GM19324 (cell line): Measurements from ENCODE around the gene DNAJB2.
"Not testable (repeated sequence)": the region's sequence is repeated elsewhere in the genome, so short reads cannot be mapped to it uniquely, and the experiment has no call there.

Experiments
- ATAC-seq: cut with Tn5 transposase; IDR thresholded peaks from one replicate; pipeline ENCODE4 v1.9.1; 2021; ENCODE audit warnings: mild to moderate bottlenecking, moderate library complexity; ENCODE audit not compliant: unreplicated experiment, low FRiP score

DNAJB2 gene

DNA sequence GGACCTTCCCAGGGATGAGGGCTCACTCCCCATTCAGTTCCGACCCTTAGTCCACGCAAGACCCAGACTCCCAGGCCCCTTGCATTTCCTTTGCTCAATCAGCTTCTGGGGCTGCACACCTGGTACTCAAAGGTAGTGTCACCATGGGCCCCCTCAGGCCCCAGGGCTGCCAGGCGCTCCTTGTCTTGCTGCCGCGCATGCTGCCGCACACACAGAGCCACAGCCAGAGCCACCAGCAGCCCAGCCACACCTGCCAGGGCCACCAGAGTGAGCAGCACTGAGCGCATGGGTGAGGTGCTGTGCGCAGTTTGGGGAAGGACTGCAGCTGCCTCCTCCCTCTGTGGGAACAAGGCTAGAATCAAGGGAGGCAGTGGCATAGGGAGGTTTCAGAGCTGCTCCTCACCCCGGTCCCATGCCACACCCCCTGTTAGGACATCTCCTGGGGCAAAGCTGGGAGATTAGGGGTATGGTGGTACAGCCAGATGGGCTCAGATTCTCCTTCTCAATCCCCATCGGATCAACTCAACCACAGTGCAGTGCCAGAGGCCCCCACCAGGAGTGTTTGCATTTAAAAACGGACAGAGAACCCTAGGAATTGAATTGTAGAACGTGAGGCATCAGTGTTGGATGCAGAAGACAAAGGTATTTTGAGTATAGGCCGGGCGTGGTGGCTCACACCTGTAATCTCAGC lies 18.7 kb downstream of the DNAJB2 start:
- ATAC-seq, result no peak

DNA sequence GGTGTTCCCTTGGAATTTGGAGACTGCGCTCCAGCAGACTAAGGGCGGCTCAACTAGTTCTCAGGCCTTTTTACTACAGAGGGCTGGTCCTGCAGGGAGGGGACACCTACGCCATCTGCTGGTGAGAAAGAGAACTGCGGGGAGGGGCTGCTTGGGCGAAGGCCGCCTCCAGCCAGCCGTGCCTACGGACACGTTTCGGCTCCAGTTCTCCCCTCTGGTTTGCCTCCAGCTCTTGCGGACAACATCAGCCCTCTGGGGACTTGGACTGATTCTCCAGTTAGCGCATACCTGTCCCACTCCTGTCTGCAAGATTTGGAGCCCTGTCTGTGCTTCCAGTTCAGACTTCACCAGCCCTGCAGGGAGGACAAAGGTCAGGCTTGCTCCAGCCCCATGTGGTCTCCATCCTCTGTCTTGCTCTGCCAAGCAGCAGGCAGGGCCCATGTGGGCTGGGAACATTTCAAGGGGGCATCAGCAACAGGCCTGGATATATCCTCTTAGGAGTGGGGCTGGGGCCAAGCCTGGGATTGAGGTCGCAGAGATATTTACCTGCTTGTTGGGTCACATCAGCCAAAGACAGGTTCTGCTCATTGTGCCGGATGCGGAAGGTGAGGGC lies 19.7 kb downstream of the DNAJB2 start:
- no peak for ATAC-seq

DNA sequence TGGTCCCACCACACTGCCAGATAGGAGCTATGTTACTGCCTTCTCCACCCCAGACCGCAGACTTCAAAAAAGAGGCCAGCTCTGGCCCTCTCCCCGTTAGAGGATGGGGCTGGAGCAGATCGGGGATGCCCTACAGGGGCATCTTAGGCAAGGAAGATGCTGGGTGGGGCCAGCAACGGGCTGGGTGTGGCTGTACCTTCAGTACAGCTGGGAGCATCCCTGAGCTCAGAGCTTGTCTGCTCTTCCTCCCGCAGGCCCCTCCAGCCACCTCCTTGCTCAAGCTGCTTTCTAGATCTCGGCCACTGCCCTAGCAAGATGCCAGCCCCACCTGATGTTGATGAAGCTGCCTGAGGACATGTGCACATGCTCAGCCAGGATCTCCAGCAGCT lies 20.2 kb downstream of the DNAJB2 start:
- no peak for ATAC-seq

DNA sequence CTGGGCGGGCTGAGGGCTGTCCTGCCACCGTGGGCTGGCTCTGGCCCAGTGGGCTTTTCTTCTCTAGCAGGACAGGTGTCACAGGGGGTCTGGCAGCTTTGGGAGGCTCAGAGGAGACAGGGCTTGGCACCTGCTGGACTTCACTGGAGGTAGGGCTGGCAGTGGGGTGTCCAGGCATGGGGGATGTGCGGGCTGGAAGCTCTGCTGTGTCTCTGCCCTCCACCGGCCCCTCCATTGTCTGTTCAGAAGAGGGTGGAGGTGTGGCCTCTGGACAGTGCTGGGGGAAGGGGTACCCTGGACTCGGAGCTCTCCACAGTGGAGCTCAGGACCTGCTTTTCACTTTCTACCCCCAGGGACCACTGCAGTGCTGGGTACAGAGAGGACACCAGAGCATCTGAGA lies 20.9 kb downstream of the DNAJB2 start:
- ATAC-seq, result no peak

DNA sequence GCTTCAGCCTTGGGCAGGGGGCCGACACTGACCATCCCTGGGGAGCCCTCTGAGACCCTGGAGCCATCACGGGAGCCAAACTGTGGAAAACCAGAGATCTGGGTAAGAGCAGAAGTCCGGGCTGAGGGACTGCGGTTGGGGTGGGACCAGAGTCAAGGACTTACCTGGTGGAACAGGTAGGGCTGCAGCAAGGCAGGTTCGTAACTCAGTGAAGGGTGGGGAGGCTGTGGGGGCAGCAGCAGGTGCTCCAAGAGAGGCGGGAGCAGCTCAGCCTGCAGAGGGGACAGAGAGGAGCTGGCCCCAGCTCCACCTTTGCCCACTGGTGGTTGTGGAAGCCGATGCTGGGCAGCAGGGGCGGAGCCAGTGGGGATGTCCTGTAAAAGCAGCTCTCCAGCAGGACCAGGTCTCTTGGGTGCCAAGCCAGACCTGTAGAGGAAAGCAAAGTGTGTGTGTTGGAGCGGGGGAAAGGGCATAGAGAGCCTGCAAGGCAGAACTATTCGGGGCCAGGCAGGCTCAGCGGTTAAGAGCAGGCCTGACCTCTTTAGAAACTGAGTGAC lies 23.3 kb downstream of the DNAJB2 start:
- no peak for ATAC-seq

DNA sequence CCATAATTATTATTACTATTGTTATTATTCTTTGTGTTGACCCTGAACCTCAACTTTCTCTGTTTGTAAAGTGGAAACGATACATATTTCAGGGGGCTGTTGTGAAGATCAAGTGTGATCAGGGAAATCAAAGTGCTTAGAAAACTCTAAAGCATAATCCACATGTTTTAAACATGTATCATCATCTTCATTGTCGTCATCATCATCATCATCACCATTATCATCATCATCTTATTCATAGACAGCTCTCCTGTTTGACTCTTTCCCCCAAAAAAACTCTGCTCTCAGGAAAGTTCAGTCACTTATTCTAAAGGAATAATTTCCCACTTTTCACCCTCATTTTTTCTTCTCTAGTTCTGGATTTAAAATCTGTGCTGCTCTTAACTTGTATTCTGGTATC lies 25.1 kb downstream of the DNAJB2 start:
- no peak for ATAC-seq

DNA sequence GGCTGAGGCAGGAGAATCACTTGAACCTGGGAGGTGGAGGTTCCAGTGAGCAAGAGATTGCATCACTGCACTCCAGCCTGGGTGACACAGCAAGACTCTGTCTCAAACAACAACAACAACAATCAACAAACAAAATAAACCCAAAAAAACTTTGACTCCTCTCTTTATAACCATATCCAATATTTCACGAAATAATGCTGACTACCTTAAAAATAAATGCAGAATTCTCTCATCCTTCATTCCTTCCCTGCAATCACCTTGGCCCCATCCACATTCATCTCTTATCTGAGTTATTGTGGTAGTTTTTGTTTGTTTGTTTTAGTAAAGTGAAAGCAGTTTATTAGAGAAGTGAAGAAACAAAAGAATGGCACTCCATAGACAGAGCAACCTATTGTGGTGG lies 26.9 kb downstream of the DNAJB2 start:
- ATAC-seq, result no peak

DNA sequence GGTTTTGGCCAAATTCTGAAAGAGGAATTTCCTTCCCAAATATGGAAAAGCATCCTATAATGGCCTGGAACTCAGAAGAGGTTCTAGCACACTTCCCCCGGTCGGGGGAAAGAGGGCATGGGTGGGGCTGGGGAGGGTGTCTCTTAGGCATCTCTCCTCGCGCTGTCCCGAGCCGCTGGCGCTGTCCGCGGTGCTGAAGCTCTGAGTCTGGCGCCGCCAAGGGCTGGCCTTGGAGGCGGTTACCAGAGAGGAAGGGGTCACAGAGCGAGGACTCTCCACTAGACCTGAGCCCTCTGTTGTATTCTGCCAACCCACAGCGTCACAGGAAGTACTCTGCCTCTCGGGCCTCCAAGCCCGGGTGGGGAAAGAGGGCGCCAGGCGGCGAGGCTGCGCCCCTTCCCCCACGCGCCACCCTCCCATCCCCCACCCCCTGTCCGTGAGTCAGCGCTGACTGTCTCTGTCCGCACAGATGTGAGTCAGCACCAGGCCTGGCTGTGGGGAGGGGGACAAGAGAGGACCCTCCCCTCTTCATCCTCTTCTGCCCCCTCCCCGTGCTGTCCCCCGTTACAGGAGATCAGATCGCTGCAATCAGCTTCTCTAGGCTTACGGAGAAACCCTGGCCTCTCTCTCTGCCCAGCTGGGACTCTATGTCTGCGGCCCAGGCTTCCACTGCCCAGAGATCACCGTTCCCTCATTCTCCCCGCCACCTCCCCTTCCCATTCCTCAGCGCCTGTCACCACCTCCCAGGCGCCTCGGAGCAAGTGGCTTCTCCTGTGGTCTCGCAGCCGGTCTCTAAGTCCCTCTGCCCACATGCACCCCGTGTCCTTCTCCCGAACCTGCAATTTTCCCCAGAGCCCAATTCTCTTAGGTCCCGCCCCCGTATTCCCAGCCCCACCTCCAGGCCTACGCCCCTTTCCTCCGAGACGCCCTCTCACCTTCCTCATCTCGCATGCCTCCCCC lies 29.3 kb downstream of the DNAJB2 start:
- no peak for ATAC-seq

DNA sequence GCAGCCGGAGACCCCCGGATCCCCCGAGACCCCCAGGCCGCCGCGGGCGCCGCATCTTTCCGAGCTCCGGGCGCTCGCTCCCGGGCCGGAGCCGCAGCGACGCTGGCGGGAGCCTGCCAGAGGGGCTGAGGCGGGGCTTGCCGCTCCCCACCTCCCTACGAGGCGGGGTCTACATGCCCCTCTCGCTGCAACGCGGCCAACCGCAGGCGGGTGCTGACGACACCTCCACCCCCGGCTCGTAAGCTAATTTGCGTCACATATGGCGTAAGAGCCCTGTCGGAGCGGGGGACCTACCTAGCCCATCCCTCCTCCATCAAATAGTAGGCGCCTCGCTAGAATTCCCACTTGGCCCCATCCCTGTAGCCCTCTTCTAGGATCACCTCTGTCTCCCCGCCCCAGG lies 30.1 kb downstream of the DNAJB2 start, which contains the start of gene PTPRN:
Gene PTPRN (minus strand): TSS at position 124 of the 400 bp plus-strand sequence. CDS start 69 bp downstream, at position 55.
- ATAC-seq, result no peak

DNA sequence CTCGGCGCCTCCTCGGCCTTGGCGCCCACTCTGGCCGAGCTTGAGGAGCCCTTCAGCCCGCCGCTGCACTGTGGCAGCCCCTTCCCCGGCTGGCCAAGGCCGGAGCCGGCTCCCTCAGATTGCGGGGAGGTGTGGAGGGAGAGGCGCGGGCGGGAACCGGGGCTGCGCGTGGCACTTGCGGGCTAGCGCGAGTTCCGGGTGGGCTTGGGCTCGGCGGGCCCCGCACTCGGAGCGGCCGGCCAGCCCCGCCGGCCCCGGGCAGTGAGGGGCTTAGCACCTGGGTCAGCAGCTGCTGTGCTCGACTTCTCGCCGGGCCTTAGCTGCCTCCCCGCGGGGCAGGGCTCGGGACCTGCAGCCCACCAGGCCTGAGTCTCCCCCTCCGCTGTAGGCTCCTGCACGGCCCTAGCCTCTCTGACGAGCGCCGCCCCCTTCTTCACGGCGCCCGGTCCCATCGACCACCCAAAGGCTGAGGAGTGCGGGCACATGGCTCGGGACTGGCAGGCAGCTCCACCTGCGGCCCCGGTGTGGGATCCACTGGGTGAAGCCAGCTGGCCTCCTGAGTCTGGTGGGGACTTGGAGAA lies 33.6 kb downstream of the DNAJB2 start:
- ATAC-seq, result not testable (repeated sequence)

DNA sequence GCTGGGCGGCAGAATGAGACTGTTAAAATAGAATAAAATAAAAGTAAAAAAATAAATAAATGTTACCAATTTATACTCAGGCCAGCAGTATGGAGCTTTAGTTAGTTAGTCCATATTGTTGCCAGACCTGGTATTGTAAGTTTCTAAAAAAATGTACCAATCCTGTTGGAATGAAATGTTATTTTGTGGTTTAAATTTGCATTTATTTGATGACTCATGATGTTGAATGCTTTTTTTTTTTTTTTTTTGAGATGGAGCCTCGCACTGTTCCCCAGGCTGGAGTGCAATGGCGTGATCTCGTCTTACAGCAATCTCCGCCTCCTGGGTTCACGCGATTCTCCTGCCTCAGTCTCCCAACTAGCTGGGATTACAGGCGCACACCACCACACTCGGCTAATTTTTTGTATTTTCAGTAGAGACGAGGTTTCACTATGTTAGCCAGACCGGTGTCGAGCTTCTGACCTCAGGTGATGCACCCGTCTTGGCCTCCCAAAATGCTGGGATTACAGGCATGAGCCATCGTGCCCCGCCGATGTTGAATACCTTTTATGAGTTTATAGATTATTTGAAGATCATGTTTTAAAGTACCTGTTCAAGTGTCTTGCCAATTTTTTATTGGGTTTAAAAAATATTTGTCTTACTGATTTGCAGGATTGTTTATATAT lies 35.8 kb downstream of the DNAJB2 start:
- ATAC-seq, result no peak

DNA sequence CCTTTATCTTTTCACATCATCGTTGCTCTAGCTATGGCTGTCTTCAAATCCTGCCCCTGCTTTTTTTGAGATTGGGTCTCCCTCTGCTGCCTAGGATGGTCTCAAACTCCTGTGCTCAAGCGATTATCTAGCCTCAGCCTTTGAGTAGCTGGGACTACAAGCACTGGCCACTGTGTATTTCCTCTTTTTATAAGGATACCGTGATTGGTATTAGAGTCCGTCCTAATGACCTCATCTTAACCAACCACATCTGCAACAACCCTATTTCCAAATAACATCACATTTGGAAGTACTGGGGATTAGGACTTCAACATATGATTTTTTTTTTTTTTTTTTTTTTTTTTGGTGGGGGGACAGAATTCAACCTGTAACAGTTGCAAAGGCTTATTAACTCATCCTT lies 44.3 kb downstream of the DNAJB2 start:
- no peak for ATAC-seq

DNA sequence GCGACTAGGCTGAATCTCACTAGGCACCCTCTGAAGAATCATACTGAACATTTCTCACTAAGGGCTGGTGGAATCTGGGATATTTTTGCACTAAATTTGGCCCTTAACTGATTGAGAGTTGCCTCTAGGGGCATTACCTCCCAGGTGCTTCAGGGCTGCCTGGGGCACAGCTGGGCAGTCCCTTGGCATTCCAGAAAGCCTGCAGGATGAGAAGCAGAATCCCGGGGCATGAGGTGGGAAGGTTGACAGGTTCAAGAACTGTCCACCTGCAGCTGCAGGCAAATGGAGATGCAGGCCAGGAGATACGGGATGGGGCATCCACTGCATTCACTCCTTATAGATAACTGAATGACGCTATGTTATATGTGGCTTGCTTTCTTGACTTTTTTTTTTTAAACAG lies 46.0 kb downstream of the DNAJB2 start:
- ATAC-seq, result no peak

DNA sequence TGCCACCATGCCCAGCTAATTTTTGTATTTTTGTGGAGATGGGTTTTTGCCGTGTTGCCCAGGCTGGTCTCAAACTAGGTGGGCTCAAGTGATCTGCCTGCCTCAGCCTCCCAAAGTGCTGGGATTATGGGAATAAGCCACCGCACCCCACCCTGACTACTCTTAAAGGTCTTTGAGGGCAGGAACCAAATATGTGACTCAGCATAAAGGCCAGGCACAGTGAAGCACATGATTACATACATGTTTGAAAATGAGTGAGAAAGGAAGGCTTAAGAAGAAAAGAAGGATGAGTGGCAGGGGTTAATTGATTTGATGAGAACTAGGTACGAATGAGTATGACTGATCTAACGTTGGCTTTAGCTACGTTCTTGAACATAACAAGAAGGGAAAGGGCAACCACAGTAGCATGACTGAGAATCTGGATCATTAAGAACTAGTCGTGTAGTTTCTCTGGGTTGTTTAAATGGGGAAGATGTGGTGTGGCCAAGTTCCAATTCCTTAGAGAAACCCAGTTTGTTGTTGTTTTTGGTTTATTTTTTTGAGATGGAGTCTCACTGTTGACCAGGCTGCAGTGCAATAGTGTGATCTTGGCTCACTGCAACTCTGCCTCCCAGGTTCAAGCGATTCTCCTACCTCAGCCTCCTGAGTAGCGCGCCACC lies 46.6 kb downstream of the DNAJB2 start:
- no peak for ATAC-seq

DNA sequence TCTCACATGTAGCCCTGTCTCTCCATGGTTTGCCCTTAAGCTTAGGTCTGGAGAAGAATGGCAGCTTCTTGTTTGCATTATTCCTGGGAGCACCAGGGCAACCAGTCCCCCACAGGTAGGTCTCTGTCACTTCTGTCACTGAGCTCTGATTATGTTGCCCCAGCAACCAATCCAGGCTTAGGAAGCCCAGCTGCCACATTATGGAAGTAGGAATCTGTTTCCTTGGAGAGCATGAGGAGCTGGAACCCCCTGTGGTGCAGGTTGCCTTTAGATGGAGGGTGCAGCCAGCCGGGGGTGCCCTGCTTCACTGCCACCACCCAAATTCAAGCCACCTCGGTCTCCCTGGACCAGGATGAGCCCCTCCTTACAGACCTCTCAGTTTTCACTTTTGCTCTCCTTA lies 48.6 kb downstream of the DNAJB2 start:
- no peak for ATAC-seq

DNA sequence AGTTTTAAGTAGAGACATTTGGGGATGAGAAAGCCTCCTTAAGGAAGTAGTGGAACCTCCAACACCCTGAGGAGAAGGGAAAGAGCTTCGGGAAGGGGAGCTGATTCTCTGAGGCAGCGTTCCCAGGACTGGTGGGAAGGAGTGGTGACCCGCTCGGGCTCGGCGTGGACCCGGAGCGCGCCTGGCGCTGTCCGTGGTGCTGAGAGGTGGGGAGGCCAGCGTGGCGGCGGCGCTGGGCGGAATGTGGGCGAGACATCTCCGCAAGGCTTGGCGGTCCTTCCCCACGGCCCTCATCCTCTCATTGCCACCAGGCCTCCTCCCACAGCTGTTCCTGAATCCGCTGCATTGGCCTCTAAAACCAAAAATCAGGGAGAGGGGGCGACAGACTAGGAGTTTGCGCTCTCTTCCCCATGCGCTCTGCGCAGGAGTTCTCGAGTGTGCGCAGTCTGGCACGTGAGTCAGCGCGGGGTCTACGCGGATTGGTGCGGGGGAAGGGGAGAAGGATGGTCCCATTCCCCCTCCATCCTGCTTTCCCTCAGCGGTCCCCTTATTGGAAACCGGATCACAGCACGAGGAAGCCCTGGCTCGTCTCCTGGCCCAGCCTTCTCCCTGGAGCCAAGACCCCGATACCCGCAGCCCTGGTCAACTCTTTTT lies 52.5 kb downstream of the DNAJB2 start:
- ATAC-seq, result no peak

DNA sequence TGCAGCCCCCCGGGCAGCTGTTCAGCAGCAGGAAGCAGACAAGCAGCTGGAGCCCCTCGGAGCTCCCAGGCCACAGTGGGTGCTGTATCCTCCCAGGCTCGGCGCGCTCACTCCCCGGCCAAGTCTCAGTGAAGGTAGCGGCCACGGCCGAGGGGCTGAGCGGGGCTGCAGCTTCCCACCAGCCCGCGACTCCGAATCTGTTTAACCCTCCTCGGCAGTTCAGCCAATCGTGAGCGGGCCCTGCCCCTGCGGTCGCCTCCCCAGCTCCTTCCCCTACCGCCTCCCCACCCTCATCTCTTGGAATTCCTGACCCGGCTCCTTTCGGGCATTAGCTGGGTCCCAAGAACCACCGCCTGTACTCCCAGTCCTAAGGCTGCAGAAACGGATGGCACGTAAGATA lies 53.4 kb downstream of the DNAJB2 start, which contains the start of gene RESP18:
Gene RESP18 (minus strand): TSS at position 203 of the 400 bp plus-strand sequence.
- ATAC-seq, result no peak

DNA sequence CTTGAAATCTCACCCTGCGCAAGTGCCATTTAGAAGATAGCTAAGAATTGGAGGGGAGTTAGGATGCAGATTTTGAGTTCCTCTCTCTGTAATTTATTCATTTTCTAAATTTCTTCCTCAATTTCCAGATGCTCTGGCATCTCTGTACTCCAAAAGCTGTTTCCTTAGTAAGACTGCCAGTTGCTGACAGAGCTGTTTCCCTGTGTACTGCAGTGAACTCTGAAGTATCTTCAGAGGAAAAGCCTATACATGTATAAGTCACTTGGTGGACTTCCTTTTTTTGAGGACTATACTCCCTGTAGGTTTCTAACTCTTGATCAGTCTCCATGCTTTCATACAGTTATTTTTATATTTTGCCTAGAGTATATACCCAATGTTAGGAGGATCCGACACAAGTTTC lies 54.9 kb downstream of the DNAJB2 start:
- no peak for ATAC-seq

DNA sequence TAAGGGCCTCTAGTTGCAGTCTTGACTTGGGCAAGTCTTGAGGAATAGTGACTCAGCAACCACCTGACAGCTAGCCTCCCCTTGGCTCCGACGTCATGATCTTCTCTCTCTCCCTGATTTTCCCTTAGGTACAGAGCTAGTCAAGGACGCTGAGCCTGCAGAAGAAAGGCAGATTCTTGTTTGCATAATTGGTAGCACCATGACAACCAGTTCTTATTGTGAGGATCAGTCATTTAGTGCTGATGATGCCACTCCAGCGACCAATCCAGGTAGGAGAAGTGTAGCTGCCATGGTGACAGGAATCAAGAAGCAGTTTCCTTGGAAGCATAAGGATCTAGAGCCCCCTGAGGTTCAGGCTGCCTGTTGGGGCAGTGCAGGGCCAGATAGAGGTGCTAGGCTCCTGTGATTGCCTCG lies 56.2 kb downstream of the DNAJB2 start:
- no peak for ATAC-seq
